ENCODE data around the gene LRRTM4. TPM values are rescaled to one million over a fixed set of nuclear protein-coding genes. Genes with fewer than 3 reads are reported as not detected.

Gene LRRTM4
- total RNA-seq, 1 donor from 2014 or later, result not detected

DNA sequence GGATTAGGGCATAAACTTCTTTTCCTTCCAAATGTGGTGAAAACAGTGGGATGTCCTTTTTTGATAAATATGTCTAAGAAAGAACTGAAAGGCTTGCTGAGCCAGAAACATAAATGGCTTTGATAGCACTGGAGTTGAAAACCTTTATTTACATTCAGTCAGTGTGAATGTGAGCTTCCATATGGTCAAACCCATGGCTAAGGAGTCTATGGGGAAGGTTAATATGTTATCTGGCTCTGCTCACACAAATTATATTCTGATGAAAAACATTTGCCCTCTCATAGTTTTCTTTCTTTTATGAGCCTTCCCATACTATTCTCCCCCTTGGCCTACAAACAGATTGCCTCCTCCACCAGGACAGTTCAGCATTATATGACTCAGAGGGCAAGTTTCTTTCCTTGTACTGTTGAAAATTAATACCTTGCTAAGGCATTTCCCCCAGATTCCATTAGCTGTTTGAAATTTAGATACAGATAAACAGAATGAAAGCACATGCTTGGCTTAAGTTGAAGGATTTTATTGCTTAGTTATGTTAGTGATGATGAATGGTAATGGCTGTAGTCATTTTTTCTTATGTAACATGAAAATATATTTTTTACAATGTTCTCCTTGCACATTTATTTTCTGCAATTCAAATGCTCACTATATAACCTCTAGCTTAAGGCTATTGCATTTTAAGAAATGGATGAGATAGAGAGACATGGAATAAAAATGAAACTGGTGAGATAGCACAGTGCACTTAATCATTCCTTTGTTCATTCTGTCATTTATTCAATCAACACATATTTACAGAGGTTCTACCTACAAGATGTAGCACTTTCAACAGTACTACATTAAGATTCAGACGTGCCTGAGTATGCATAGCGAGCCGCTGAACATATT, 544.1 kb downstream of the LRRTM4 start:
- no peak overlapping the region for H3K4me3 ChIP-seq (ENCODE audit: low read depth, low read length)
- H3K27me3 ChIP-seq (ENCODE audit: control insufficient read depth, insufficient read depth, low read length), result no peaks in the 10 kb centered on the region
- no peaks in the 10 kb centered on the region for H3K36me3 ChIP-seq (ENCODE audit: control insufficient read depth, insufficient read depth, low read length)
- TF ChIP-seq, protein P1, sequence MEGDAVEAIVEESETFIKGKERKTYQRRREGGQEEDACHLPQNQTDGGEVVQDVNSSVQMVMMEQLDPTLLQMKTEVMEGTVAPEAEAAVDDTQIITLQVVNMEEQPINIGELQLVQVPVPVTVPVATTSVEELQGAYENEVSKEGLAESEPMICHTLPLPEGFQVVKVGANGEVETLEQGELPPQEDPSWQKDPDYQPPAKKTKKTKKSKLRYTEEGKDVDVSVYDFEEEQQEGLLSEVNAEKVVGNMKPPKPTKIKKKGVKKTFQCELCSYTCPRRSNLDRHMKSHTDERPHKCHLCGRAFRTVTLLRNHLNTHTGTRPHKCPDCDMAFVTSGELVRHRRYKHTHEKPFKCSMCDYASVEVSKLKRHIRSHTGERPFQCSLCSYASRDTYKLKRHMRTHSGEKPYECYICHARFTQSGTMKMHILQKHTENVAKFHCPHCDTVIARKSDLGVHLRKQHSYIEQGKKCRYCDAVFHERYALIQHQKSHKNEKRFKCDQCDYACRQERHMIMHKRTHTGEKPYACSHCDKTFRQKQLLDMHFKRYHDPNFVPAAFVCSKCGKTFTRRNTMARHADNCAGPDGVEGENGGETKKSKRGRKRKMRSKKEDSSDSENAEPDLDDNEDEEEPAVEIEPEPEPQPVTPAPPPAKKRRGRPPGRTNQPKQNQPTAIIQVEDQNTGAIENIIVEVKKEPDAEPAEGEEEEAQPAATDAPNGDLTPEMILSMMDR (IDR thresholded peaks at IDR 0.05; ENCODE audit: insufficient read depth, low read length, severe bottlenecking), result no peak
- FAIRE-seq, result no peak
- no peak for DNase-seq (ENCODE audit: low read depth)

DNA sequence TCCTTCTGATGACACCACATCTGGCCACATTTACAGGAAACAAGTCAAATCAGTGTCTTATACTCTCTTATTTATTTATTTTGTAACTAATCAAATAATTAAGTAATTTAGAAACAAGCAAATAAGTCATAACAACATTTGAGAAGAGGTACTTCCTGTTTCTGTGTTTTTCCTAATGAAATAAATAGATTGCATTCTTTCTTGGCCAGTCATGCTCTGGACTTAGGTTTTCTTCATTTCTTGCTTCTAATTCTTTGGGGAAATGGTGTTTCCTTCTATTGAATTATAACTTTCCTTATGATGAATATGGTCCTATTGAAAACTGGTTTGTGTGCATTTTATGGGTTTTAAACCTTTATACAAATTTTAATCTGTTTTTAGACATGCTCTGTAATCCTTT, 546.4 kb downstream of the LRRTM4 start:
- Histone ChIP-seq H3K27me3 (ENCODE audit: control insufficient read depth, insufficient read depth, low read length) (no peaks in the 10 kb centered on the region), H3K36me3 (ENCODE audit: control insufficient read depth, insufficient read depth, low read length) (no peaks in the 10 kb centered on the region), H3K4me3 (ENCODE audit: low read depth, low read length) (no peak overlapping the region)
- TF ChIP-seq, protein P1 (IDR thresholded peaks at IDR 0.05; ENCODE audit: insufficient read depth, low read length, severe bottlenecking), result no peak
- no peak for DNase-seq (ENCODE audit: low read depth)
- FAIRE-seq, result no peak

DNA sequence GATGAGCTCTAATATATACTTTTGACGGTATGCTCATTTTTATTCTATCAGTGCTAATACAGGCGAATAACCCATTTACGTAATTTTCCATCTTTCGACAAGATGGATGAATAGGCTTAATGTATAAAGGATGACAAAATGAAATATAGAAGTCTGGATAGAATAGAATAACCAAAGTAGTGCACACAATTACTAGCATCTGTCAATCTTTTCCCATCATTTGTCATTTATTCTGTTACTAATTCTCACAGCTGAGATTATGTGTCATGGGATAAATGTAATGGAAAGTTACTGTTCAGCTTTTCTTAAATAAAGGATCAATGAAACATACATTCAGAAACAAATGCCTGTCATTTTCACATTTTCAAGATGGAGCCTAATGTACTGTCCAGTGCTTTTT, 548.6 kb downstream of the LRRTM4 start:
- no peak for FAIRE-seq
- H3K27me3 ChIP-seq (ENCODE audit: control insufficient read depth, insufficient read depth, low read length), result no peaks in the 10 kb centered on the region
- H3K36me3 ChIP-seq (ENCODE audit: control insufficient read depth, insufficient read depth, low read length), result no peaks in the 10 kb centered on the region
- H3K4me3 ChIP-seq (ENCODE audit: low read depth, low read length), result no peak overlapping the region
- TF ChIP-seq, protein P1 (IDR thresholded peaks at IDR 0.05; ENCODE audit: insufficient read depth, low read length, severe bottlenecking), result no peak
- DNase-seq (ENCODE audit: low read depth), result no peak

DNA sequence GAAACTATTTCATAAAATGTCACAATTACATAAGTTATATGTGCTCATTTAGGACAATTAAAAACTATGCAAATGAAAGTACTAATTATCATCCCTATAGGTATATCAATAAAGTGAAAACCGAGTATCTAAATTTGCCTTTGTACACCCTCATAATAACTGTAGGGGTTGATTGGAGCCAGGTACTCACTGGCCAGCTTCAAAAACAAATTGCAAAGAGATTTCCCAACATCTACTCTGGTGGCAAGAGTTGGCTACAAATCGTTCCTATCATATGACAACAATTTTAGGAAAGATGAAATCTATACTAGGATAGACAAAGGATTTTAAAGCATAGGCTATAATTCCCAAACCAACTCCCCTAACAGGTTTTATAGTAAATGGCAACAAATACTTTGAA, 556.4 kb downstream of the LRRTM4 start:
- no peaks in the 10 kb centered on the region for H3K27me3 ChIP-seq (ENCODE audit: control insufficient read depth, insufficient read depth, low read length)
- H3K4me3 ChIP-seq (ENCODE audit: low read depth, low read length), result no peak overlapping the region
- no peak for FAIRE-seq
- no peaks in the 10 kb centered on the region for H3K36me3 ChIP-seq (ENCODE audit: control insufficient read depth, insufficient read depth, low read length)
- TF ChIP-seq, protein P1 (IDR thresholded peaks at IDR 0.05; ENCODE audit: insufficient read depth, low read length, severe bottlenecking), result no peak
- DNase-seq (ENCODE audit: low read depth), result no peak

DNA sequence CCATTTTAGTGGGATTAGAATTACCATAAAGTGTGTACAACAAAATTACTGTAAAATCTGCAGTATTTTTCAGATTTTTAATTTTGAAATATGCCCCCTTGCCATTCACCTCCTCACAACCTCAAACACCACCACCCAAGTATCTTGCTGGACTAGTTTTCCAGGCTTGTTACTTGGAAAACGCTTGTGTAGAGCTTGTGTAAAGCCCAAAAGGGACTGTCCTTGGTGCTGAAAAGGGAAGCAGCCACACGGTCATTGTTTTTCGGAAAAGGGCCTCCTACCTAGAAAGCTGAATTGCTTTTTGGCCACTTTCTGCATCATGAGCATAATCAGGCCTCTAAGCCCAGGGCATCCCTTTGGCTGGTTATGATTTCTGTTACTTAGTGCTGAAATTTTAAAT, 563.4 kb downstream of the LRRTM4 start:
- no peak for FAIRE-seq
- TF ChIP-seq, protein P1 (IDR thresholded peaks at IDR 0.05; ENCODE audit: insufficient read depth, low read length, severe bottlenecking), result no peak

More for the DNA sequence above, 563.4 kb downstream of the LRRTM4 start:
- peak; percentile 0 for DNase-seq (ENCODE audit: low read depth)
- Histone ChIP-seq H3K36me3 (ENCODE audit: control insufficient read depth, insufficient read depth, low read length) (no peaks in the 10 kb centered on the region), H3K4me3 (ENCODE audit: low read depth, low read length) (no peak overlapping the region), H3K27me3 (ENCODE audit: control insufficient read depth, insufficient read depth, low read length) (no peaks in the 10 kb centered on the region)

Data from bronchial epithelial cell (primary cell).